Left lobe of liver (tissue), 2 donors: ENCODE results near the gene DAPK1. TPM values are rescaled to one million over a fixed set of nuclear protein-coding genes. Genes with fewer than 3 reads are reported as not detected.
A peak's percentile ranks its signal among the peaks of the same experiment; 100 is the strongest.

Source experiments
- ATAC-seq: fragments of 200-7000 bp; cut with Tn5 transposase; one replicate; pipeline ENCODE4 v1.9.1; 2020; ENCODE audit warnings: mild to moderate bottlenecking, moderate library complexity
- DNase-seq: peaks from one replicate; pipeline ENCODE4 v3.0.0-alpha.2; 2020; ENCODE audit warnings: low spot score
- total RNA-seq: library from RNA; stranded (reverse); gene quantifications from one replicate; pipeline ENCODE4 v1.2.1, GENCODE V29; 2021
- donor health status: DM: no; HTN: no; CAD: no; lungs with moderate emphysema.
- donor health status: DM: no; HTN: yes; CAD: no.

The DAPK1 gene
- total RNA-seq, 1 donor from 2014 or later: 58.0 TPM

DNA sequence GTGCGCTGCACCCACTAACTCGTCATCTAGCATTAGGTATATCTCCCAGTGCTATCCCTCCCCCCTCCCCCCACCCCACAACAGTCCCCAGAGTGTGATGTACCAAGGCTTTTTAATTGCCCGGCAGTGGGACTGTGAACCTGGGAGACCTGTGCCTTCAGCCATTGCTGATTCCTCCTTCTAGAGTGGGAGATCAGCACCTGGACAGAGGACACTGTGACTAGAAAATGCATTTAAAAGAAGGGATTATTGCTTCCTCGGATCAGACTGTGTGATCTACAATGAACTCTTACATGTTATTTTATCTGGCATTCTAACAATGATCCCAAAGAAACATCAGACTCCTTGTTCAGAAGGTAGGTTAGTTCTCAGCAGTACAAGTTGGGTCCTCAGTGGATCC, 254.2 kb downstream of the DAPK1 start:
- DNase-seq (no peak), ATAC-seq (peak; percentile 63)

DNA sequence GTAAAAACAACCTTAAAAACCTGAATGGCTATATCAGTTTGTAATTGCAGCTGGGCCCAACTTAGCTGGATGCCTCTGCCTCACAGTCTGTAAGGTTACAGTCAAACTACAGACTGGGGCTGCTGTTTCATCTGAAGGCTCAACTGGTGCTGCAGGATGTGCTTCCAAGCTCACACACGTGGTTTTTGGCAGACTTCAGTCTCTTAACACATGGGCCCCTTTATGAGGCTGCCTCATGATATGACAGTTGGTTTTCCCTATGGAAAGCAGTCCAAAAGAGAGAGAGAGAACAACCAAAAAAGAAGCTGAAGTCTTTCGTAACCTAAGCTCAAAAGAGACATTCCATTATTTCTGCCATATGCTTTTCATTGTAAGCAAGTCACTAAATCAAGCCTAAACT, 255.6 kb downstream of the DAPK1 start:
- DNase-seq (no peak), ATAC-seq (no peak)

Other genes with a start within 250 kb of the DAPK1 start
- gene CTSL, start 228.3 kb downstream of the DAPK1 start, total RNA-seq: 152 TPM